Smooth muscle cell (in vitro differentiated cells): Measurements from ENCODE around the gene SNX25. TPM values are rescaled to one million over a fixed set of nuclear protein-coding genes. Genes with fewer than 3 reads are reported as not detected.
"Not testable (repeated sequence)": the region's sequence is repeated elsewhere in the genome, so short reads cannot be mapped to it uniquely, and the experiment has no call there.

Experiments
- DNase-seq: peaks from one replicate; lab custom pipeline; 2025; ENCODE audit not compliant: unreplicated experiment; lab: John Stamatoyannopoulos, UW
- H2AFZ ChIP-seq: fragments of 200-600 bp; sonication (generic); 2 replicates; pipeline ENCODE4 v1.6.0; 2016; ENCODE audit warnings: antibody characterized with exemption, low read depth, mild to moderate bottlenecking
- H3F3A ChIP-seq: fragments of 200-600 bp; sonication (generic); 2 replicates; pipeline ENCODE4 v1.6.0; 2017; ENCODE audit warnings: antibody characterized with exemption, low read depth
- H3K27ac ChIP-seq: fragments of 200-600 bp; sonication (generic); 2 replicates; pipeline ENCODE4 v1.5.1; 2016; ENCODE audit warnings: low read depth, mild to moderate bottlenecking
- H3K27me3 ChIP-seq: fragments of 200-600 bp; sonication (generic); 2 replicates; pipeline ENCODE4 v1.6.1; 2016; ENCODE audit warnings: low read depth, mild to moderate bottlenecking
- H3K36me3 ChIP-seq: fragments of 200-600 bp; sonication (generic); 2 replicates; pipeline ENCODE4 v1.5.1; 2016; ENCODE audit warnings: low read depth
- H3K4me1 ChIP-seq: fragments of 200-600 bp; sonication (generic); 2 replicates; pipeline ENCODE4 v1.5.1; 2016; ENCODE audit warnings: low read depth
- H3K4me2 ChIP-seq: fragments of 200-600 bp; sonication (generic); 2 replicates; pipeline ENCODE4 v1.6.0; 2016; ENCODE audit warnings: mild to moderate bottlenecking
- H3K4me3 ChIP-seq: fragments of 200-600 bp; sonication (generic); 2 replicates; pipeline ENCODE4 v1.5.1; 2016; ENCODE audit warnings: mild to moderate bottlenecking
- H3K79me2 ChIP-seq: fragments of 200-600 bp; sonication (generic); 2 replicates; pipeline ENCODE4 v1.6.0; 2016; ENCODE audit warnings: low read depth, mild to moderate bottlenecking
- H3K9ac ChIP-seq: fragments of 200-600 bp; sonication (generic); 2 replicates; pipeline ENCODE4 v1.6.0; 2016; ENCODE audit warnings: low read depth
- H3K9me3 ChIP-seq: fragments of 200-600 bp; sonication (generic); replicated peaks from 2 replicates; pipeline ENCODE4 v1.5.1; 2016; ENCODE audit warnings: low read depth
- H4K20me1 ChIP-seq: fragments of 200-600 bp; sonication (generic); 2 replicates; pipeline ENCODE4 v1.6.0; 2016; ENCODE audit warnings: low read depth
- WGBS: methylation state at CpG from one replicate; pipeline ENCODE4 v1.1.7; 2016; ENCODE audit warnings: low lambda C conversion rate; 5-methylcytosine and 5-hydroxymethylcytosine counted together
- polyA plus RNA-seq: library from polyadenylated mRNA; unstranded; fragments of >200 nt; fragmentation: Nextera tagmentation; extraction: Ambion mirVana; gene quantifications from 2 replicates; pipeline ENCODE4 v1.2.1, GENCODE V29; 2016
- total RNA-seq: library from RNA; depleted of rRNA; stranded (reverse); fragments of >200 nt; gene quantifications from 2 replicates; pipeline ENCODE4 v1.2.3, GENCODE V29; 2014
- TF ChIP-seq, protein P1 (sequence below): fragments of 200-600 bp; sonication (generic); IDR thresholded peaks from 2 replicates; pipeline ENCODE4 v1.5.1; 2017; ENCODE audit warnings: borderline replicate concordance, mild to moderate bottlenecking, antibody characterized with exemption; ENCODE audit not compliant: insufficient read depth, poor library complexity, severe bottlenecking

Gene SNX25
- total and polyA plus RNA-seq, 2 experiments from 2014 or later = 12.3 to 23.6 TPM

DNA sequence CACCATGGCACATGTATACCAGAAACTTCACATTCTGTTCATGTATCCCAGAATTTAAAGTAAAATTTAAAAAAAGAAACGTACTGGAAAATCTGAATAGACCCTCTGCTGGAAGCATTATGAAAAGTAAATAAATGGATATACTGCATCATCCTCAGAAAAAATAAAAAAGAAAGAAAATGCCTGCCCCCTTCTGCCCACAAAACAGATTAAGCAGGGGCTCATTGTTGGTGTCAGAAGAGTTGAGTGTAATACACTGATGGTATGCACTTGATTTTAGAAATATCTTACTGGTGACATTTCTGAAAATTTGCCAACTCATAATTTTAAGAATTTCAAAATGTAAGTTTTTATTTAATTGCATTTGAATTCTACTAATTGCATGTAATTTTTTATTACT, 108.5 kb downstream of the SNX25 start:
- no peak for DNase-seq
- Histone ChIP-seq H3K27ac (no peak overlapping the region), H3K4me1 (peaks cover 11% of the 10 kb centered on the region), H3K9ac (no peak overlapping the region), H3K79me2 (no peaks in the 10 kb centered on the region), H3K9me3 (no peaks in the 10 kb centered on the region), H3K4me2 (no peak overlapping the region), H2AFZ (no peak overlapping the region), H3K27me3 (no peaks in the 10 kb centered on the region), H3F3A (peaks cover 8% of the 10 kb centered on the region), H3K36me3 (peaks cover 8% of the 10 kb centered on the region), H3K4me3 (no peak overlapping the region), H4K20me1 (no peaks in the 10 kb centered on the region)
- 100% methylated on average over 1 of the region's 1 CpG for WGBS
- TF ChIP-seq, protein P1, sequence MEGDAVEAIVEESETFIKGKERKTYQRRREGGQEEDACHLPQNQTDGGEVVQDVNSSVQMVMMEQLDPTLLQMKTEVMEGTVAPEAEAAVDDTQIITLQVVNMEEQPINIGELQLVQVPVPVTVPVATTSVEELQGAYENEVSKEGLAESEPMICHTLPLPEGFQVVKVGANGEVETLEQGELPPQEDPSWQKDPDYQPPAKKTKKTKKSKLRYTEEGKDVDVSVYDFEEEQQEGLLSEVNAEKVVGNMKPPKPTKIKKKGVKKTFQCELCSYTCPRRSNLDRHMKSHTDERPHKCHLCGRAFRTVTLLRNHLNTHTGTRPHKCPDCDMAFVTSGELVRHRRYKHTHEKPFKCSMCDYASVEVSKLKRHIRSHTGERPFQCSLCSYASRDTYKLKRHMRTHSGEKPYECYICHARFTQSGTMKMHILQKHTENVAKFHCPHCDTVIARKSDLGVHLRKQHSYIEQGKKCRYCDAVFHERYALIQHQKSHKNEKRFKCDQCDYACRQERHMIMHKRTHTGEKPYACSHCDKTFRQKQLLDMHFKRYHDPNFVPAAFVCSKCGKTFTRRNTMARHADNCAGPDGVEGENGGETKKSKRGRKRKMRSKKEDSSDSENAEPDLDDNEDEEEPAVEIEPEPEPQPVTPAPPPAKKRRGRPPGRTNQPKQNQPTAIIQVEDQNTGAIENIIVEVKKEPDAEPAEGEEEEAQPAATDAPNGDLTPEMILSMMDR = no peak

DNA sequence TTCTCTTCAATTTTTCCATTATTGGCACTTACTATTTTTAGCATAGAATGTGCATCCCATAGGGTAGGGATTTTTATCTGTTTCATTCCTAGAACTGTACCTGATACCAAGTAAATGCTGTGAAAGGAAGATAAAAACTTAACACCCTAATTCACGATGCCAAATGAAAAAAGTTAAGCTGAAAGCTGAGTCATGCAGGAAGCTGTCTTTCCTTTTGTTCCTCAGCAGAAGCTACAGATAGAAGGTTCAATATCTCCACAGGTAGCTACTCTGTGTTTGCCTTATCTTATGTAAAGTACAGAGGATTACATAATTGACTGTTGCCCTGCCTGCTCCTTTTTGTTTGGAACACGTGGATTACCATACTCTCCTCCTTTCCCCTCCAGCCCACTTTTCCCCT, 109.3 kb downstream of the SNX25 start:
- no peak overlapping the region for H3K27ac ChIP-seq
- H3K4me2 ChIP-seq = no peak overlapping the region
- H3K4me3 ChIP-seq = no peak overlapping the region
- TF ChIP-seq, protein P1 = no peak
- H3F3A ChIP-seq = peaks cover 15% of the 10 kb centered on the region
- no peak overlapping the region for H2AFZ ChIP-seq
- H3K79me2 ChIP-seq = no peaks in the 10 kb centered on the region
- WGBS = 40% methylated on average over 2 of the region's 2 CpGs
- DNase-seq = no peak
- H3K9ac ChIP-seq = no peak overlapping the region
- H3K4me1 ChIP-seq = peaks cover 17% of the 10 kb centered on the region
- H3K36me3 ChIP-seq = peaks cover 8% of the 10 kb centered on the region
- no peaks in the 10 kb centered on the region for H3K9me3 ChIP-seq
- no peaks in the 10 kb centered on the region for H3K27me3 ChIP-seq
- no peaks in the 10 kb centered on the region for H4K20me1 ChIP-seq

DNA sequence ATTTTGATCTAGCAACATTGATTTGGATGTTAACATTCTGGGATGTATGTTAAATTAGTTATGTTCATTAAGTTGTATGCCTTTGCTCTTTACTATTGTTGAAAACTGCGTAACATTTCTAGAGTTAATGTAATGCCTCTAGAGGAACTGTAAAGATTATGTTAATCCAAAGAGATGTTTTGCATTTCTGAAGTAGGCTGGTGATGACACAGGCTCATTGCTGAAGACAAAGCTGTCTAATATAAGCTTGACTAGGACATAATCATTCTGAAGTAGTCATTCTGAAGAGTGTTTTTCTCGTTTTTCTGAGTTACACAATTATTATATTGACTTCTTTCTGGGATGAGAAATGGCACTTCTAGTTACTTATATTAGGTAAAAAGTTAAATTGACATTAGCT, 113.4 kb downstream of the SNX25 start:
- no peak overlapping the region for H3K9ac ChIP-seq
- H2AFZ ChIP-seq = no peak overlapping the region
- H3K36me3 ChIP-seq = no peaks in the 10 kb centered on the region
- H3K9me3 ChIP-seq = no peaks in the 10 kb centered on the region
- H3F3A ChIP-seq = peaks cover 15% of the 10 kb centered on the region
- H3K4me1 ChIP-seq = peaks cover 17% of the 10 kb centered on the region
- no peak for DNase-seq
- WGBS = 12% methylated on average over 2 of the region's 2 CpGs
- H3K27me3 ChIP-seq = no peaks in the 10 kb centered on the region
- H3K4me2 ChIP-seq = peak overlapping the region; percentile 63
- H4K20me1 ChIP-seq = no peaks in the 10 kb centered on the region
- no peaks in the 10 kb centered on the region for H3K79me2 ChIP-seq
- H3K27ac ChIP-seq = peak overlapping the region; percentile 84
- no peak overlapping the region for H3K4me3 ChIP-seq
- TF ChIP-seq, protein P1 = no peak

DNA sequence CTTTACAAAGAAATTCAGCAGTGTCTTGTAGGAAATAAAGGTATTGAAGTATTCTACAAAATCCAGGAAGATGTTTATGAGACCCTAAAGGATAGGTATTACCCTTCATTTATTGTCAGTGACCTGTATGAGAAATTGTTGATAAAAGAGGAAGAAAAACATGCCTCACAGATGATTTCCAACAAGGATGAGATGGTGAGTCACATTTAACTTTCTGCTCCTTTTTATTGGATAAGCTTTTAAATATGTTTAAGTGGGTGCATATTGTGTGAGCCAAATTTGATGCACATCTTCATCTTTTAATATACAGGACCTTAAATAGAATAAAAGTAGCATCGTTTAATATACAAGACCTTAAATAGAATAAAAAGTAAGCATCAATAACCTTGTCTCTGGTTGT, 114.2 kb downstream of the SNX25 start:
- Histone ChIP-seq H2AFZ (no peak overlapping the region), H3F3A (peaks cover 15% of the 10 kb centered on the region), H3K9me3 (no peaks in the 10 kb centered on the region), H3K4me2 (peak overlapping the region; percentile 63), H3K36me3 (no peaks in the 10 kb centered on the region), H3K4me1 (peaks cover 10% of the 10 kb centered on the region), H3K27me3 (no peaks in the 10 kb centered on the region), H3K79me2 (no peaks in the 10 kb centered on the region), H3K9ac (no peak overlapping the region), H3K27ac (peak overlapping the region; percentile 84), H4K20me1 (no peaks in the 10 kb centered on the region), H3K4me3 (no peak overlapping the region)
- DNase-seq = no peak
- TF ChIP-seq, protein P1 = no peak
- WGBS = 97% methylated on average over 1 of the region's 1 CpG

DNA sequence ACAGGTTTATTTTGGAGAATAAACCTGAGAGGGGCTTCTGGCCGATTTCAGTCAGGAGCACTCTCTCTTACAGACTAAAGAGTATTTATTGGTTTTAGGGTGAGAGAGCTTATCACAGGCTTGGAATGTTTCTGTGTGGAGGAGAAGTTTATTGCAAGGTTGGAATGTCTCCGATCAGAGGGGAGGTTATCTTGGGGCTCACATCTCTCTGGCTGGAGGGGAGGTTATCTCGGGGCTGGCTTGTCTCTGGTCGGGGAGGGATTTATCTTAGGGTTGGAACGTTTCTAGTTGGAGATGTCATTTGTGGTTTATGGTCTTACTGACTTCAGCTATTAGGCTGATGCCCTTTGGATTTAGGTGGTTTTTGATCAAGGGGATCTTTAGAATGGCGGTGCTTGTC, 115.0 kb downstream of the SNX25 start:
- WGBS = 32% methylated on average over 6 of the region's 6 CpGs
- not testable (repeated sequence) for H3K79me2 ChIP-seq, H3K4me3 ChIP-seq, H3K9ac ChIP-seq, H3K27me3 ChIP-seq, H3K36me3 ChIP-seq, H4K20me1 ChIP-seq, H3K9me3 ChIP-seq, DNase-seq, H3K4me1 ChIP-seq, H2AFZ ChIP-seq
- H3K4me2 ChIP-seq = peak overlapping the region; percentile 27
- peaks cover 15% of the 10 kb centered on the region for H3F3A ChIP-seq
- peak overlapping the region; percentile 84 for H3K27ac ChIP-seq

DNA sequence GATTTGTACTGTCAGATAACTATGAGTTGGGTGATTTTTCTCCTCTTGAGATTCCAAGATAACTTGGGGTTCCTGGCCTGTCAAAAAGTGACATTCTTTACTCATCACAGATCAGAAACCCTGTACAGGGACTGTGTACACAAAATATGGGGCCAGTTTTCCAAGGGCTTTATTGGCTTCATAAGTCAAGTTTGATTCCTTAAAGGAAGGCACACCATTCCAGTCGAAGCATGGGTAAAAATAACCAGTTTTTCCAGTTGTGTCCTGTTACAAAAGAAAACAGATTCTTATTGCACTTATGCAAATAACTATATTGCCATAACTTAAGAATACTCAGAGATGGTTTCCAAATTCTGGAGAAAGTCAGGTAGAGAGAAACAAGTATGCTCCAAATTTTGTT, 116.3 kb downstream of the SNX25 start:
- H2AFZ ChIP-seq, H3K27me3 ChIP-seq, H3K27ac ChIP-seq, H3K4me3 ChIP-seq, H3K79me2 ChIP-seq, H3K9me3 ChIP-seq, H4K20me1 ChIP-seq, H3K4me1 ChIP-seq, H3K9ac ChIP-seq, H3K4me2 ChIP-seq, H3K36me3 ChIP-seq, DNase-seq: not testable (repeated sequence)
- peaks cover 15% of the 10 kb centered on the region for H3F3A ChIP-seq
- 68% methylated on average over 1 of the region's 1 CpG for WGBS
